HTR-8/SVneo (cell line): Measurements from ENCODE around the gene MYO18B.
A peak's percentile ranks its signal among the peaks of the same experiment; 100 is the strongest.
"Not testable (repeated sequence)": the region's sequence is repeated elsewhere in the genome, so short reads cannot be mapped to it uniquely, and the experiment has no call there.

Experiments used
- DNase-seq: peaks from one replicate; pipeline ENCODE4 v3.0.0; 2011; ENCODE audit warnings: low spot score, mixed read lengths; ENCODE audit not compliant: insufficient read length
- FAIRE-seq: peaks from 2 replicates; lab custom pipeline; 2011; peaks lifted over from hg19 to GRCh38; lab: Jason Lieb, UNC

Gene MYO18B

GRCh38 chr22:25741692-25742626, at the start of gene MYO18B:
Gene MYO18B, plus strand, starts transcription at chr22:25742188. Its CDS starts 18,905 bp downstream, at chr22:25761093.
- FAIRE-seq: no peak
- DNase-seq: no peak

DNA sequence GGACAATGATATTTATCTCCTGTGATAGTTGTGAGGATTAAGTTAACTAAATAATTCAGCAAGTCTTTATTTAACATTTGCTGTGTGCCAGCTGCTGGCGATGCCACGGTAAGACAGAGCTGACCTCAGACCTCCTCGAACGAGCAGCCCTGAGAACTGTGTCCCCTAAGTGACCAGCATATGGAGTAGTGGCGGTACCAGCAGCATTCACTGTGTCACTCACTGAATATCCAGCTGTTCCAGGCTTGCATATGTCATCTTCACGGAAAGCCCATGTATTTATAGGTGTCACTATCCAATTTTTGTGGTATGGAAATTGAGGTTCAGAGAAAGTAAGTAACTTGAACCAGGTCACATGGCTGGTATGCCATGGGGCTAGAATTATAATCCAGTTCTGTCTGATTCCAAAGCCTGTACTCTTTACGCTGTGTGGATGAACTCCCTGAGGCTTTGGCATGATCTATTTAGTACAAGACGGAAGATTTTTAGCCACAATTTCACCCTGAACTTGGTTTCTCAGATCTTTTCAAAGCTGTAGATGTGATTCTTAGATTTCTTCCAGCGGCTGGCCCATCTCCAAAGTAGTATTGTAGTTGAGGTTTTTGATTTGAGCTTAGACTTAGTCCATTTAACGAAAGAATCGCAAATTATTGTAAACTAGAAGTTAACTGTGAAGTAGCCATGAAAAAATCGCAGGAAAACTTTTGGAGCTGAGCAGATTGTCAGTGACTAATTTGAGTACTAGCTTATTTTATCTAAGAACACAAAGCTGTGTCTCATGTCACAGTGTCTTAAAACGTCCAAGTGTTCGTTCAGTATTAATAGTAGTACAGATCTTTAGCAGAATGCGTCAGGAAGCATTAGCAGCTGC, 49.4 kb upstream of the MYO18B start:
- FAIRE-seq (no peak), DNase-seq (no peak)

DNA sequence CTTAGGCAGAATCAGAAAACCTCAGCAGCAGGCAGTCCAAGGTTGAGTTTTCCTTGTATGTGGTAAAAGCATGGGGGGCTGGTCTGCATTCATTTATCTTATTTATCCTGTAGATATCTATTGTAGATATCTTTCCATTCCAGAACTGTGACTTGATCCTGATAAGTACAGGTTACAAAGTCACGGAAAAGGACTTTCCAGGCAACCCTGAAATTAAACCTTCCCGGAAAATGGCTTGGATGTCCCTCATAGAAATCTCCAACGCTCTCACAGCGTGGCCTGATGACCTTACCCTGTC, 48.8 kb upstream of the MYO18B start:
- FAIRE-seq (no peak), DNase-seq (no peak)

DNA sequence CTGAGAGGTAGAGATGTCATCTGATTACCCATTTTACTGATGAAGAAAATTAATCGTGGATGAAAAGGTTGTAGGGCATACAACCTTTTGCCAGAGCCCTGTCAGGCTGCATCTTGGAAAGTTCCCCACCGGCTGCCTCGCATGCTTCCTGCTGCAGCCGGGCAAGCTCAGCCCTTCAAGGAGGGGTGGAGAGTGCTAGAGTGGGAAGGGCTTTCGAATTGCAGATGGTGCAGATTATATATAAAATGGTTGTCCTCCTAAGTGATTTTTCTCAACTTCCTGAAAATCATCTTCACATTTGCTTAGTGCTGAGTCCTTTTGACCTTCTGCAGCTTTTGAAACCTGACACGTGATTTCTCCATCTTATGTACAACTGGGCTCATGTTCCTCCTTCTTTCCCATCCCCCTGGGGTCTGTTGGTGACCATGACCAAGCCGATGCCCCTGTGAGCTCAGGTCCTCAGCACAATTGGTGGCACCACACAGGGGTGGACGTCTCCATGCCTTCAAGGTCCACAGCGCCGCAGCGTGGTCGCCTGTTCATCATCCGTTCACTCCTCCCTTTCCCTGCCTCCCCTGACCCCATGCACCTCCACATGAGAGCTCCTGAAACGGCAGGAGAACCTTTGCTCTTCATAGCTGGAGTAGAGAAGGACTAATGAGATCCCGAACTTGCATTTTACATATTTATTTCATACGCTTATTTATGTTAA, 47.6 kb upstream of the MYO18B start:
- no peak for FAIRE-seq
- DNase-seq: no peak

DNA sequence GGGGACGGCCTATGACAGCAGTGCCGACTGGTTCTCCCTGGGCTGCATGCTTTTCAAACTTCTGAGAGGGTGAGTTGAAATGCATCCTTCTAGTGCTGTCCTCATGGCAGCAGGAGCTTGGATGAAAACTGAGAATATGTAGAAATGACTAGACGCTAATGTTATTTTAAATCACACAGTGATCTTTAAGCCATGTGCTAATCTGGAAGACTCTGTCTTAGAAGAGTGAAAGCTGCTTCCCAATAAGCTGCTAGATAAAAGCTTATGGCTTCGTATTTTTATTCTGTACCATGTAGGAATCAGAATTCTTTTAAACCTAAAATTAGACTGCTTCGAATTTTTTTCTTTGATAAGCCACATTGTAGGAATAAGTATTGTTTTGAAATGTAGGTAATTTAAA, 46.8 kb upstream of the MYO18B start:
- no peak for DNase-seq
- no peak for FAIRE-seq

GRCh38 chr22:25696763-25697162, 45.2 kb upstream of the MYO18B start:
- no peak for DNase-seq
- no peak for FAIRE-seq

DNA sequence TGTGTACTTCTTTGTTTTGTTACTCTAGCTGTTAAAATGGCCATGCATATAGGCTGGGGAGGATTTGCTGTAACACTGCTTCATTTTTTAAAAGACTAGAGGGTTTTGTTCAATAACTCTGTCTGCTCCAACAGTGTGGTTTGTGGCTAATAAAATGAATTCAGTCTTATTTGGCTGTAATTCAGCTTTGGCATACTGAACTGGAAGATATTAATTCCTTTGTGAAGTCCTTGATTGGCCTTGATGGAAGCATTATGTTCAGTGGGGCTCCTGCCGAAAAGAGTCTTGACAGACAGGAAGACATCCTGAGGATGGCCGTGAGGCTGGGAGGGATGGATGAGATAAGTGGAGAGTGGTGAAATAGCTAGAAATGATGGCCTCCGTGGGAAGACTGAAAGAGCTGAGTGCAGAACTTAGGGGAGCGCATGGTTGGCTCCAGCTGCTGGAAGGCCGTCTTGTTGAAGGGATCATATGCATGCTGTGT, 44.8 kb upstream of the MYO18B start:
- no peak for DNase-seq
- FAIRE-seq: no peak

- DNase-seq (no peak), FAIRE-seq (no peak)
Measured at GRCh38 chr22:25697978-25698377, 44.0 kb upstream of the MYO18B start.

GRCh38 chr22:25698461-25698860, 43.5 kb upstream of the MYO18B start:
- DNase-seq: no peak
- no peak for FAIRE-seq

- no peak for DNase-seq
- FAIRE-seq: no peak
Measured at GRCh38 chr22:25698978-25699377, 43.0 kb upstream of the MYO18B start.

- DNase-seq (no peak), FAIRE-seq (no peak)
Measured at GRCh38 chr22:25701056-25701780, 40.8 kb upstream of the MYO18B start.

DNA sequence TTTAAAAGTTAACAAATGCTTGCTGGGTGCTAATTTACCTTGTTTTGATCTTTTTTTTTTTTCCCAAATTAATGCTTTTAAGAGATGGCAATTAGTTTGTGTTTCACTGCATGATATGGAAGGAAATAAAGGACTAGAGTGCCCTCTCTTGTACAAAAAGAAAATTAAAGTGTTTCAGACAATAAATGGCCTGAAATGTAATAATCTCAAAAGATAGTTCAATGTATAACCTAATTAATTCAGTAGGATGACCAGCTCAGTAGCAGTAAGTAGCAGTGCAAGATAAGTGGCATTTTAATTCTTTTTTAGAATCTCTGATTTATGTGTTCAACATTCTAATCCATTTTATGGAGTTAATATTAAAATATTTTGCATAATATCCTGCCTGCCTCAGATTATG, 39.9 kb upstream of the MYO18B start:
- DNase-seq: peak; percentile 4
- no peak for FAIRE-seq

DNA sequence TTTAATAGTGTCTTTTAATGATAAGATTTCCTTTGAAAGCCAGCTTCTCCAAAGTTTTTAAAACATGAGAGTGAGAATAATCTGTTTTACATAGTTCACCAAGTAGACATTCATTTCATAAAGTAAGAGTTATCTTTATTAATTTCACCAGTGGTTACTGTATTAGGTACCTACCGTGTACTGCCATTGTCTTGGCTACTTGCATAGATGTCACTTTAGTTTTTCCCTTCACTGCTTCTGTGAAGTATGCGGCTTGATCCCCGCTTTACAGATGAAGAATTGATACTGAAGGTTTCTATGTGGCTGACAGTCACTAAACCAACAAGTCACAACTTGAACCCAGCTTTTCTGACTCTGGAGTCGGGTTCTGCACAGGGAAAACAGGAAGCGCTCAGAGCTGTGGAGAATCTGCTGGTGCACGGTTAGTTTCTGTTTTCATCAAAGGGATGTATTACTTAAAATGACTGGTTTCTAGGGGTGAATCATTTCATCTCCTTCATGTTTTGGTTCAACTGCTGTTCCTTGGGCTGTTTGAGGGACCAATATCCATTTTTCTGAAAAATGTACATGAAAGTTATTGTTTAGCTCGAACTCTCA, 39.3 kb upstream of the MYO18B start:
- no peak for DNase-seq

DNA sequence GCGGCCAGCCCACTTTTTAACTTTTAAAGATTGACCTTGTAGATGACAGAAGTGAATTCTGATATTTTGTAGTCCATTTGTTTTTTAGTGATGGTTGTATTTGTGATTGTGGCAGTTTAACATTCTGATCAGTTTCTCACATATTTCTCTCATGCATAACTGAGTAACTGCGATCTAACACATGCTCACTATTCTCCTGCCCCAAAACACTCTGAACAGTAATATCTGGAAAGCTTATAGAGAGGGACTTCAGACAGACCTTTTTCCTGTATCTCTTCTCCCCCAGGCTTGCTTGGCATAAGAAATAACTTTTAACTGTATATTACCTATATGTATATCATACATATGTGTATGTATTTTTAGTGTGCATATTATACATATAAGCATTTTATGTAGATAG, 37.3 kb upstream of the MYO18B start:
- no peak for DNase-seq

More for the DNA sequence above, 39.3 kb upstream of the MYO18B start:
- no peak for FAIRE-seq

DNA sequence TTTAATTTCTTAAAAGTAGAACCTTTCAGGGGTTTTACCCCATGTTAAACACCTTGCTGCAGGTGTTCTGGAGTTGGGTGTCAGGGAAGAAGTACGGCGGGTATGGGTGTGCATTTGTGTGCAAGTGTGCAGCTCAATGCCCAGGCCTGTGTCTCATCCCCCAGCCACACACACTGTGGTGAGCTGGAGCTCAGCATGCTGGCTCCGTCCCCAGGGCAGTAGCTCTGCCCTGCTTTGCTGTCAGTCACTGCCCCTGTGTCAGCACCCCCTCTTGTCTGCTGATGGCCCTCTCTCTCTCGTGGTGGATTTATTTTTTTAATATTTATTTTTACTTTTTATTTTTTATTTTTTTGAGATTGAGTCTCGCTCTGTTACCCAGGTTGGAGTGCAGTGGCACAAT, 35.8 kb upstream of the MYO18B start:
- no peak for DNase-seq
- FAIRE-seq: no peak

More for the DNA sequence above, 37.3 kb upstream of the MYO18B start:
- no peak for FAIRE-seq

- FAIRE-seq, DNase-seq: not testable (repeated sequence)
Measured at GRCh38 chr22:25708430-25708829, 33.6 kb upstream of the MYO18B start.

DNA sequence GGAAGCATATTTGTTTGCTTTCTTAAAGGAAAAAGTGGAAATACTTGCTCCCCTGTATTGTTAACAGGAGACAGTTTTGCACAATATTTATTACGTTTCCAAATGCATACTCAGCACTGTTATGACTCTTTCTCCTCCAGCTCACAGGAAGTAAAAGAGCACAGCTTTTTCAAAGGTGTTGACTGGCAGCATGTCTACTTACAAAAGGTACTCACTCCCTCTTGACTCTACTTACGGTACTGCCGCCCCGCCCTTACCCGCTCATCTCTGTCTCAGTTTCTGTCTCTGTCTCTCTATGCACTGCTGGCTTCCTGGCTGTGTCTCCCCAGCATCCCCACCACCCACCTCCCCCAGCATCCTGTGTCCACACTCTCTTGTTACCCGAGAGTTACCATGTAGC, 32.2 kb upstream of the MYO18B start:
- FAIRE-seq (no peak), DNase-seq (no peak)

- FAIRE-seq (no peak), DNase-seq (no peak)
Measured at GRCh38 chr22:25710501-25710900, 31.5 kb upstream of the MYO18B start.

DNA sequence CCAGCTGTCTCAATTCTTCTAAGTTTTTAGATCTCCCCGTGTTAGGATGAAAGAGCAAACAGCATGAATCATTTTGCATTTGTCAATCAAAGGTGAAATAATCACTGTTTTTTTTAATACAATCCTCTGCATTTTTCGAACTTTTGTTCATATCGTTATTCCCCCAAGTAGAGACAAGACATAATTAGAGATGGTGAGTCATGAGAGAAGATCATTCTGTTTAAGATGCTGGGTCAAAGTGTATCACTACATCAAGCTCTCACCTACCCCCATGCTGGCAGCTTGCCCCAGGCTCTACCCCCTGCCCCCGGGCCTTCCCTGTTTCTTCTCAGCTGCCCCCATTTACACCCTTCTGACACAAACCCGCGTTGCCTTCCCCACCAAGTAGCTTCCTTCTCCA, 30.5 kb upstream of the MYO18B start:
- DNase-seq (no peak), FAIRE-seq (no peak)
